ENCODE results near the gene ERFE. TPM values are rescaled to one million over a fixed set of nuclear protein-coding genes. Genes with fewer than 3 reads are reported as not detected.

The ERFE gene
- total and polyA plus RNA-seq, 2 of the 4 experiments (the other 2 are of a cell fraction), result 1.3 to 3.5 TPM

- TF ChIP-seq CHD1 (IDR thresholded peaks at IDR 0.05; ENCODE audit: low read depth, low read length) (no peak), MXI1 (IDR thresholded peaks at IDR 0.05; ENCODE audit: borderline replicate concordance, low read depth, low read length) (no peak)
Observed at GRCh38 chr2:238132463-238133450, 26.0 kb upstream of the ERFE start (continued).

GRCh38 chr2:238133499-238134392 lies 25.0 kb upstream of the ERFE start:
- BruUV-seq (replicated peaks), result no TSS peak
- Histone ChIP-seq H3K79me1 (ENCODE audit: low read depth in 1 of 2, low read length in 2 of 2) (no peaks in the 10 kb centered on the region), H3K36me3 (ENCODE audit: control insufficient read depth, insufficient read depth, low read length) (no peaks in the 10 kb centered on the region), H2BK120ac (ENCODE audit: low read depth, low read length) (no peak overlapping the region), H4K8ac (ENCODE audit: low read depth in 2 of 2, low read length in 2 of 2) (no peak overlapping the region), H3K4me3 (ENCODE audit: insufficient read depth, low read depth, low read length) (no peak overlapping the region), H2AK5ac (ENCODE audit: low read depth, low read length) (no peak overlapping the region), H3K9me3 (ENCODE audit: control insufficient read depth, insufficient read depth, low read length) (no peaks in the 10 kb centered on the region), H3K23ac (ENCODE audit: low read depth, low read length) (no peak overlapping the region), H2AK9ac (replicated peaks; ENCODE audit: low read depth, low read length, poor library complexity) (no peak overlapping the region), H2AFZ (replicated peaks; ENCODE audit: low read length, poor library complexity) (no peak overlapping the region), H3K4ac (ENCODE audit: low read depth, low read length) (no peak overlapping the region), H4K91ac (ENCODE audit: insufficient read depth, low read depth, low read length) (no peak overlapping the region), H2BK5ac (ENCODE audit: low read depth, low read length, poor library complexity, severe bottlenecking) (no peak overlapping the region), H3K27ac (ENCODE audit: insufficient read depth, low read length) (no peak overlapping the region), H2BK15ac (ENCODE audit: low read depth, low read length) (no peak overlapping the region), H4K5ac (ENCODE audit: low read depth, low read length) (no peak overlapping the region), H3K27me3 (ENCODE audit: control insufficient read depth, insufficient read depth, low read length) (no peaks in the 10 kb centered on the region), H3K14ac (replicated peaks; ENCODE audit: low read depth, low read length) (no peak overlapping the region), H3K9ac (ENCODE audit: low read depth, low read length) (no peak overlapping the region), H3K18ac (ENCODE audit: low read depth, low read length) (no peak overlapping the region), H4K20me1 (ENCODE audit: insufficient read depth, low read length) (no peaks in the 10 kb centered on the region), H3K4me1 (ENCODE audit: control insufficient read depth, insufficient read depth, low read length) (peaks cover 7% of the 10 kb centered on the region), H3K56ac (ENCODE audit: extremely low read depth, insufficient read depth, low read length) (no peak overlapping the region), H3K9me1 (ENCODE audit: insufficient read depth, low read length) (0 out of 2 replicates have a peak, but pooled peaks cover 5% of the 10 kb centered on the region), H2BK20ac (ENCODE audit: low read depth, low read length) (no peak overlapping the region), H3K4me2 (ENCODE audit: low read depth, low read length) (no peak overlapping the region)
- TF ChIP-seq CEBPB (IDR thresholded peaks at IDR 0.05; ENCODE audit: low read depth, low read length) (no peak), MAFK (IDR thresholded peaks at IDR 0.05; ENCODE audit: low read depth, low read length) (no peak), BHLHE40 (IDR thresholded peaks at IDR 0.05; ENCODE audit: low read depth, low read length) (no peak)
- TF ChIP-seq, protein P1, sequence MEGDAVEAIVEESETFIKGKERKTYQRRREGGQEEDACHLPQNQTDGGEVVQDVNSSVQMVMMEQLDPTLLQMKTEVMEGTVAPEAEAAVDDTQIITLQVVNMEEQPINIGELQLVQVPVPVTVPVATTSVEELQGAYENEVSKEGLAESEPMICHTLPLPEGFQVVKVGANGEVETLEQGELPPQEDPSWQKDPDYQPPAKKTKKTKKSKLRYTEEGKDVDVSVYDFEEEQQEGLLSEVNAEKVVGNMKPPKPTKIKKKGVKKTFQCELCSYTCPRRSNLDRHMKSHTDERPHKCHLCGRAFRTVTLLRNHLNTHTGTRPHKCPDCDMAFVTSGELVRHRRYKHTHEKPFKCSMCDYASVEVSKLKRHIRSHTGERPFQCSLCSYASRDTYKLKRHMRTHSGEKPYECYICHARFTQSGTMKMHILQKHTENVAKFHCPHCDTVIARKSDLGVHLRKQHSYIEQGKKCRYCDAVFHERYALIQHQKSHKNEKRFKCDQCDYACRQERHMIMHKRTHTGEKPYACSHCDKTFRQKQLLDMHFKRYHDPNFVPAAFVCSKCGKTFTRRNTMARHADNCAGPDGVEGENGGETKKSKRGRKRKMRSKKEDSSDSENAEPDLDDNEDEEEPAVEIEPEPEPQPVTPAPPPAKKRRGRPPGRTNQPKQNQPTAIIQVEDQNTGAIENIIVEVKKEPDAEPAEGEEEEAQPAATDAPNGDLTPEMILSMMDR (conservative IDR thresholded peaks at IDR 0.05; ENCODE audit: low read depth, low read length), result no peak
- CTCF ChIA-PET, result no interaction called here
- dilution Hi-C loops (cut with HindIII; ENCODE audit: low sequenced_read_pairs, unreplicated experiment) (no loop called here), in situ Hi-C loops (cut with MboI; ENCODE audit: low sequenced_read_pairs) (no loop called here), intact Hi-C loops (cut with micrococcal nuclease) (no loop called here)
- POLR2A ChIA-PET (ENCODE audit: unreplicated experiment), result no interaction called here
- DNase-seq (no peak), ATAC-seq (ENCODE audit: low read depth) (no peak)
- 71% methylated on average over 7 of the region's 14 CpGs; no CpG with 5 or more reads in 1 of the 2 experiments for WGBS, 2 experiments (ENCODE audit: extremely low coverage in 2 of 2, insufficient read length in 1 of 2)

Data from IMR-90 (cell line).